SK-N-DZ (cell line): ENCODE measurements around the gene RTN4R. TPM values are rescaled to one million over a fixed set of nuclear protein-coding genes. Genes with fewer than 3 reads are reported as not detected.
"Not testable (repeated sequence)": the region's sequence is repeated elsewhere in the genome, so short reads cannot be mapped to it uniquely, and the experiment has no call there.

ENCODE experiments used
- DNase-seq: peaks from one replicate; pipeline ENCODE4 v3.0.0-alpha.2; 2015; ENCODE audit warnings: low spot score
- polyA plus RNA-seq, 2 experiments: library from polyadenylated mRNA; depleted of rRNA; stranded (reverse); fragments of >200 nt; gene quantifications; 2 replicates each; pipeline ENCODE4 v1.2.3, GENCODE V29; 2014

The RTN4R gene
- 10.6 and 16.7 TPM in 2 replicates for polyA plus RNA-seq (2014; cell fraction: cytosol; rRNA removed)
- 8.3 and 9.4 TPM in 2 replicates for polyA plus RNA-seq (2014; cell fraction: nucleus; rRNA removed)

GRCh38 chr22:20268279-20269012 lies at the start of gene RTN4R:
RTN4R (minus strand) TSS chr22:20268318; CDS start chr22:20268092, 226 bp downstream.
- DNase-seq: peak; percentile 44

- peak; percentile 9 for DNase-seq
Observed at GRCh38 chr22:20317402-20318042, 49.4 kb upstream of the RTN4R start.

- peak; percentile 3 for DNase-seq
Observed at GRCh38 chr22:20316844-20317401, 48.8 kb upstream of the RTN4R start.

GRCh38 chr22:20316217-20316843 lies 48.2 kb upstream of the RTN4R start:
- peak; percentile 2 for DNase-seq

- no peak for DNase-seq
Observed at GRCh38 chr22:20315337-20316216, 47.5 kb upstream of the RTN4R start.

GRCh38 chr22:20314741-20315336 lies 46.7 kb upstream of the RTN4R start:
- not testable (repeated sequence) for DNase-seq

GRCh38 chr22:20314206-20314605 lies 46.1 kb upstream of the RTN4R start:
- DNase-seq: not testable (repeated sequence)

- DNase-seq: not testable (repeated sequence)
Observed at GRCh38 chr22:20313306-20314077, 45.4 kb upstream of the RTN4R start.

- no peak for DNase-seq
Observed at GRCh38 chr22:20312396-20313191, 44.5 kb upstream of the RTN4R start.

- not testable (repeated sequence) for DNase-seq
Observed at GRCh38 chr22:20311249-20312062, 43.3 kb upstream of the RTN4R start.

GRCh38 chr22:20310773-20311172 lies 42.7 kb upstream of the RTN4R start:
- not testable (repeated sequence) for DNase-seq

- not testable (repeated sequence) for DNase-seq
Observed at GRCh38 chr22:20310180-20310579, 42.1 kb upstream of the RTN4R start.

GRCh38 chr22:20308806-20309650 lies 40.9 kb upstream of the RTN4R start:
- not testable (repeated sequence) for DNase-seq

GRCh38 chr22:20307448-20308447 lies 39.6 kb upstream of the RTN4R start:
- not testable (repeated sequence) for DNase-seq

- not testable (repeated sequence) for DNase-seq
Observed at GRCh38 chr22:20306646-20307447, 38.7 kb upstream of the RTN4R start.
